GM18508 (cell line): ENCODE measurements around the gene PRSS23.
"Not testable (repeated sequence)": the region's sequence is repeated elsewhere in the genome, so short reads cannot be mapped to it uniquely, and the experiment has no call there.

ENCODE experiments used
- ATAC-seq: cut with Tn5 transposase; IDR thresholded peaks from one replicate; pipeline ENCODE4 v1.9.1; 2021; ENCODE audit warnings: moderate number of reproducible peaks; ENCODE audit not compliant: insufficient read depth, unreplicated experiment

PRSS23 gene

GRCh38 chr11:86811637-86812321 is 11.4 kb downstream of the PRSS23 start:
- ATAC-seq = no peak

GRCh38 chr11:86812322-86812670 is 12.0 kb downstream of the PRSS23 start:
- ATAC-seq = no peak

GRCh38 chr11:86812981-86813380 is 12.6 kb downstream of the PRSS23 start:
- no peak for ATAC-seq

- ATAC-seq = no peak
These were observed 14.4 kb downstream of the PRSS23 start for GRCh38 chr11:86814775-86815174.

- ATAC-seq = no peak
These were observed 15.4 kb downstream of the PRSS23 start for GRCh38 chr11:86815726-86816125.

GRCh38 chr11:86816251-86816726 is 15.9 kb downstream of the PRSS23 start:
- ATAC-seq = no peak

GRCh38 chr11:86818462-86819192 is 18.3 kb downstream of the PRSS23 start:
- no peak for ATAC-seq

- not testable (repeated sequence) for ATAC-seq
These were observed 23.8 kb downstream of the PRSS23 start for GRCh38 chr11:86824139-86824538.

- not testable (repeated sequence) for ATAC-seq
These were observed 34.0 kb downstream of the PRSS23 start for GRCh38 chr11:86834376-86834775.

- ATAC-seq = not testable (repeated sequence)
These were observed 44.6 kb downstream of the PRSS23 start for GRCh38 chr11:86844762-86845508.

- no peak for ATAC-seq
These were observed 47.8 kb downstream of the PRSS23 start for GRCh38 chr11:86848132-86848531.

- no peak for ATAC-seq
These were observed 49.3 kb downstream of the PRSS23 start for GRCh38 chr11:86849679-86850078.
